Measurements from ENCODE around the gene NEDD4L. TPM values are rescaled to one million over a fixed set of nuclear protein-coding genes. Genes with fewer than 3 reads are reported as not detected.
"Not testable (repeated sequence)": the region's sequence is repeated elsewhere in the genome, so short reads cannot be mapped to it uniquely, and the experiment has no call there.

NEDD4L gene
- total RNA-seq, 1 donor from 2014 or later = 99.5 TPM

DNA sequence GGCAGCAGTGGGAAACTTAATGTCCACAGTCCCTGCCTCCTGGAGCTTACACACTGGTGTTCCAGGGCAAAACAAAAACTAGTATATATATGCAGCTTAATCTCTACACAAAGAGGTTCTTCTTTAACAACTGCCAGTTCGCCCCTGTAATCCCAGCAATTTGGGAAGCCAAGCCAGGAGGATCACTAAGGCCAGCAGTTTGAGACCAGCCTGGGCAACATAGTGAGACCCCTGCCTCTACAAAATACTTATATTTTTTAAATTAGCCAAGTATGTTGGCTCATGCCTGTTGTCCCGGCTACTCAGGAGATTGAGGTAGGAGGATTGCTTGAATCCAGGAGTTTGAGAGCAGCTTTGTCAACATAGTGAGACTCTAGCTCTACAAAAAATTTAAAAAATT, 17.2 kb upstream of the NEDD4L start:
- no peak for DNase-seq (ENCODE audit: low spot score)

DNA sequence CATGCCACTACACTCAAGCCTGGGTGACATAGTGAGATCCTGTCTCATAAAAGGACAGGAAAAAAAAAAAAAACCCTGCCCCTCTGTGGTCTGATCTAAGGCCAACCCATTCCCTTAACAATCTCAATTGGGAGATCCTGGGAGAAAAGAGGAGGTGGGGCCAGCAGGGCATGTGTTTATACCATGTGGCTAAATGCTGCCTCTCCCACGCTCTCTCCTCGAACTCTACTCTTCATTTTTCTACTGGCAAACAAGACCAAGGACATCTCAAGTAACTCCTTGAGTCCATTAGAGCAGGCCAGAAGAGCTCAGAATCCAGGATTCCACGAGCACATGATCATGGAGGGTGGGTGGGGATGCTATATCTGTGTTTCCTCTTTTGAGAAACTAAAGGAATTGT, 16.7 kb upstream of the NEDD4L start:
- DNase-seq (ENCODE audit: low spot score) = no peak

DNA sequence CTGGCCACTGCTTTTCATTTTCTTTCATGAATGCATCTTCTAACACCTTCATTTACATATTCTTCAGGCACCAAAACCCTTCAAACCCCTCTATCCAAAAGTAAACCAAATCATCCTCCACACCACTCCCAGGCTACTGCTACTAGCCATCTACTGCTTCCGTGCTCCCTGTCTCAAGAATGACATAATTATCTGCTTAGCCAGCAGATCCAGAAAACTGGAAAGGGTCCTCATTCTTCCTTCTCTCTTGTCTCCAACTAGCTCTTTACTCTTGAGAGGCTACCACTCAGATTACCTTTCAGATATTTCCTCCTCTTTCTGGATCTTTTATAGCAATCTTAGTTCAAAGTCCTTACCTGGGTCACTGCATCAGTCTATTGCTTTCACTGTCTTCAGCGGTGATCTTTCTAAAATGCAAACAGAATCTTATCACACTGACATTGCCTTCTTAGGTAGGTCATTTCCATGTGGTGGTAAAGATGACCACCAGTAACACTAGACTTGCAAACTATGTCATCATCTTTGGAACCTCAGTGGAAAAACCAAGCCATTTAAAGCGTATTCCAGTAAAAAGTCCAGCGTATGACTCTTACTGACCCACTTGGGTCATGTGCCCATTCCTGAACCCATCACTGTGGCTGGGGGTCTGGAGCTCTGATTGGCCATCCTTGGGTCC, 15.8 kb upstream of the NEDD4L start:
- DNase-seq (ENCODE audit: low spot score) = no peak

DNA sequence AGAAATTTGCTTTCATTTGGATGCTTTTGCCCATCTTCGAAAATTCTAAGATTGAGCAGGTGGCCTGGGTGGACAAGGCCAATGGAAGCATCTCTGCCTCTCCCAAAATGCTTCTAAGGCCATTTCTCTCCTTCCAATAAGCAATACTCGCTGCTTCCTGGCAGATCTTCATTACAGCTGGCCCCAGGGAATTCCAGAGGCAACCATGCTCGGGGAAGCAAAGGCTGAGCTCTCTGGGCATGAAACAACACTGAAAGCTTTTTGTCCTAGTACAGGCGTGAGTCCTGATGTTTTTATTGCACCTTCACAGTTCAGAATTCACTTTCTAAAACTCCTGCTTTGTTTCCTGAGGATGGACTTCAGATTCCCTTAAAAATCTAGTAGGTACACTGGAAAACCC, 11.8 kb upstream of the NEDD4L start:
- no peak for DNase-seq (ENCODE audit: low spot score)

DNA sequence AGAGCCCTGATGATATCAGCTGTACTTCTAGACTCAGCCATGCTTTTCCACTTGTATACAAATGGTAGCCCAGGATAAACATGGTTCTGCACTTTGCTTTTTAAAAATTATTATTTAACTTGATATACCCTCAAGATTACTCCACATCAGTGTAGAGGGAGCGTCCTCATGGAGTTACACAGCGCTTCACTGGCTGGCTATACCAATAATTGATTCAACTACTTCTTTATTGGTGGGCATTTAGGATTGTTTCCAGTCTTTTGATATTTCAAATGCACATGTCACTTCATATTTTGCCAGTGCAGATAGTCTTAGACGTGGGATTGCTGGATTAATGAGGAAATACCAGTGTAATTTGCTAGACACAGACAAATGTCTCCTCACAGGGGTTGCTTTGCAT, 10.8 kb upstream of the NEDD4L start:
- DNase-seq (ENCODE audit: low spot score) = no peak

DNA sequence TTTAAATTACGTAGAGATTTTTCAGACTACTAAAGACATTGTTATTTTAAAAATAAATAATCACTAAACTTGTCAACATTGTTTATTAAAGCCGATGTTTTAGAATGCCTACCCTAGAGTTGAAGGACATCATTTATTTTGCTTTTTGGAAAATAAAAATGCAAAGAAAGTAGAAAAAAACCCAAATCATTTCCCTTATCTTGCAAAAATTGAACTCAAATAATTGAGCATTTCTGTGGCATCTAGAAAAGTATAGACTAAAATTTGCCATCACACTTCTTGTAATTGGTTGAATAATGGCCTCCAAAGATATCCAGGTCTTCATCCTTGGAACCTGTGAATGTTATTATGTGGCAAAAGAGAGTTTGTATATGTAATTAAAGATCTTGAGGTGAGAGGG, 9.7 kb upstream of the NEDD4L start:
- DNase-seq (ENCODE audit: low spot score) = no peak

DNA sequence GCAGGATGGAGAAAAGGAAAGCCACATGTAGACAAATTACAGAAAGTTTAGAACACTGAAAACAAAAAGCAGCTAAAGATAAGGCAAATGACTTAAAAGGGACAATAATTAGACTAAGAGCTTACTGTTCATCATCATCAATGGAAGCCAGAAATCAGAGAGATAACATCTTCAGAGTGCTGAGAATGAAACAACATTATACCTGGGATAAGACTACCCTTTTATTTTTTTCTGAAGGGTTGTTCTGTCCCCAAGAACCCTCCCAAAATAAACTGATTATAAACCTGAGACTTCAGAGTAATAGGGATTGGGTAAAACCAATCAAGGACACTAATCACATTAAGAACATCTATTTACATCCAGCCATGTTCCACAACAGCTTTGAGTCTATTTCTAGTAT, 6.9 kb upstream of the NEDD4L start:
- DNase-seq (ENCODE audit: low spot score) = no peak

DNA sequence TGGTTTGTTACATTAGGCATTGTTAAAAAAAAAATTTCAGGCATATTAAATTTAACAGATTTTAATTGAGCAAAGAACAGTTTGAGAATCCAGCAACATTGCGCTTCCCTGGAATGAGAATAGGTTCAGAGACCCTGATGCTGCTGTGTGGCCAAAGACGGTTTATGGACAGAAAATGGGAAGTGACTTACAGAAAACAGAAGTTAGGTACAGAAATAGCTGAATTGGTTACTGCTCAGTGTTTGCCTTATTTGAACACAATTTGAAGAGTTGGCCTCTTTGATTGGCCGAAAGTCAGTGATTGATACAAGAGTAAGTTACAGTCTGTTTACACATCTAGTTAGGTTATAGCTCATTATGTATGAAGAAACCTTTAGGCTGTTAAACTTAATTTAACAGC, 6.0 kb upstream of the NEDD4L start:
- DNase-seq (ENCODE audit: low spot score) = no peak

DNA sequence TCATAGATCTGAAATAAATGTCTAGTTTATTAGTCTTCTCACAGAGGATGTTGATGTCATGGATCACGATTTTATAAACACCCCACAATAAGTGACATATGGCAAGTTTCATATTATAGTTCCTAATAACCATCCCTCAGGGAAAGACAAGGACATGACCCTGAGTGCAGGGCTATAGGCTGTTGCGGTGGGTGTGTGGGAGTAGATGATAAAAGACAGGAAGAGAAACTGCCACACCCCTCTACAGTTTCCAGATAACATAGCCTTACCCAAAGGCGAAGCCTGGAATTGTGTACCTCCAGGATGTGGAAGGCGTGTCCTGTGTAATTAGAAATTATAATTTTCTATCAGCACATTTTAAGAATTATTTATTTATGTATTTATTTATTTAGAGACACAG, 2.4 kb upstream of the NEDD4L start:
- no peak for DNase-seq (ENCODE audit: low spot score)

DNA sequence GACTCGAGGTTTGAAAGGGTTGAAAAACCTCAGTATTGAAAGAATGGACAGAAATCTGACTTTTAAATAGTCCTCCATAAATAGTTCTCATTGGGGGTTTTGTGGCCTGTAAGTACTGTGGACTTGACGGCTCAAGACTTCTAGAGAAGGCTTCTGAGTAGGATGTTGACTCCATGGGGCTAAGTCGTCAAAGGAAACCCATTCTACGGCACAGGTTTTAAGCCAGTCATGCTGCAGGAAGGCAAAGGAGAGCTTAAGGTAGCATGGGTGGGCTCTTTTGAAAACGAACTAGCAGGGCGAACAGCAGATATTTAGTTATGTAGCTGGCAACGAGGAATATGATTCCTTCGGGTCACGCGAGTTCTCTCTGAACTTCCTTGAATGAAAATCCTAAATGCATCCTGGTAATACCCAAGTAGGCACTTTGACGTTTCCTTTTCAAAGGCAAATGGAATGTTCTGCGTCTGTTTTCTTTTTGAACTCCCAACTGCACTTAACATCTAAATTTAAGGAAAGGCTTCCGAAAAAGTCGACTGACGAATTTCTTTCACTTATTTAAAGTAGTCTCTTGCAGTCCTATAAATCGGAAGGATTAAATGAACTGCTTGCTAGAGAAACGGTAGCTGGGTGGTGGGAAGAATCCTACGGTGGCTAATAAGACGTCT, 1.1 kb upstream of the NEDD4L start:
- DNase-seq (ENCODE audit: low spot score) = no peak

DNA sequence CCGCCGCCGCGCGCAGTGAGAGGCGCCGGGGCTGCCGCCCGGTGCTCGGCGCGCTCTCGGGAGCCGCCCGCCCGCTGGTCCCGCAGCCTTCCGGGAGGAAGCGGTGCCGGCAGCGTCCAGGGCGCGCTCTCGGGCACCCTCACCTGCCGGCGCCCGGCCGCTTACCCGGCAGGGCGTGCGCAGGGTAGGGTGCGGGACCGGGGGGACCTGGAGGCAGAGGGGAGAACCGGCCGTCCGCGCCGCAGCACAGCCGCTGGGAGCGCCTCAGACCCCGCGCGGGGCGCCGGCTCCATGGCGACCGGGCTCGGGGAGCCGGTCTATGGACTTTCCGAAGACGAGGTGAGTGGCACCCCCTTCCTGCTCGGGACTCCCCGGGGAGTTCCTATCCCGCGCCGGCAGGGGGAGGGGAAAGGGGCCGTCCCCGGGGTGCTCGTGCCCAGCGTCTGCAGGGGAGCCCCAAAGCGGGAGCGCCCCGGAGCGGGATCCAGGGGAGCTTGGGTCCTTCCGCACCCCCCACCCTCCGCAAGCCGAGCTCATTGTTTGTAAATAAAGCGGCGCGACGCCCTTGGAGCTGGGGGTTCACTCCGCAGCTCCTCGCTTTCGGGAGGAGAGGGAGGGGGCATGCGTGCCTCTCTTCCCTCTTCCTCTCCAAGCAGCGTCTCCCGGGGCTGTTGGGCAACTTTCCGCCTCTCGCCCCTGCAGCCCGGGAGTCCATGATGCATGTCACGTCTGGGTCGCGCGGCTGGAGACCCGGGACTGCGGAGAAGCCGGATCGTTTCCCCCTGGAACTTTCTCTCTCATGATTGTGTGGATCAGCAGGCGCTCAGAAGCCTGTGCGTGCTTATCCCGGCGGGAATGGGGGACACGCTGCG, 580 bp downstream of the NEDD4L start:
- DNase-seq (ENCODE audit: low spot score) = peak; percentile 19

DNA sequence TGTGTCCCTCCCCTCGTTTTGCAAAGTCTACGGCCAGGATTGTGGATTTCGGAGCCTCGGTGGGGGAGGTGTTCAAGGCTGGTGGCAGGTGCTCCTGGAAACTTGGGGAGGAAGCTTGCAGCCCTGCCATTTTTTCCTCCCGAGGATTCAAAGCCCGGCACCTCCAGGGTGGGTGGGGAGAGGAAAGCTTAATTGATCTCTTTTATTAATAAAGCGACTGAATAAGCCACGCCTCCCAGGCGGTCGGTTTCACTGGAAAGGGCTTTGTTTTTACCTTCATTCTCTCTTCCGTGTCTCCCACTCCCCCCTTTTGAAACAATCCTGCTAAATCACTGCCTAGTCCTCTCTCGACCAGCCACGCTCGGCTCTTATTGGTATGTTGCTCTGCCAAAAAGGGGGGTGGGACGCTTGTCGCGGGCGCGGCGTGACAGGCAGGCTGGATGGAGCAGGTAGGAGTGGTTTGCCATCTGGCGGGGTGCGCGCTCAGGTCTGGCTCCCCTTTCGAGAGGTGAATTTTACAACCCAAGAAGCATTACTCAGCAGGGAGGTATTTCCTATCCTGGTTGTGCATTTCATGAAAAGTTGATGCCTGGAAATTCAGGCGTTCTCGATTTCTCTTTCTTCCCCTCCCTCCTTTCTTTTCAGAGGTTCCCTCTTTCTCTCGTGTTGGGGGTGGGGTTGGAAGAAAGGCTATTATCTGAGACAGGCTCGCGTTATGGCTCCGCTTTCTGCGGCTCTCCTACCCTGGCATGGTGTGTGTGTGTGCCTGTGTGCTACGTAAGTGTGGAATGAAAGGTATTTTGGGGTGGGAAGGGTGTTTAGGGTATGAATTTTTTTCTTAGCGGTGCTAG, 1.4 kb downstream of the NEDD4L start:
- peak; percentile 46 for DNase-seq (ENCODE audit: low spot score)

DNA sequence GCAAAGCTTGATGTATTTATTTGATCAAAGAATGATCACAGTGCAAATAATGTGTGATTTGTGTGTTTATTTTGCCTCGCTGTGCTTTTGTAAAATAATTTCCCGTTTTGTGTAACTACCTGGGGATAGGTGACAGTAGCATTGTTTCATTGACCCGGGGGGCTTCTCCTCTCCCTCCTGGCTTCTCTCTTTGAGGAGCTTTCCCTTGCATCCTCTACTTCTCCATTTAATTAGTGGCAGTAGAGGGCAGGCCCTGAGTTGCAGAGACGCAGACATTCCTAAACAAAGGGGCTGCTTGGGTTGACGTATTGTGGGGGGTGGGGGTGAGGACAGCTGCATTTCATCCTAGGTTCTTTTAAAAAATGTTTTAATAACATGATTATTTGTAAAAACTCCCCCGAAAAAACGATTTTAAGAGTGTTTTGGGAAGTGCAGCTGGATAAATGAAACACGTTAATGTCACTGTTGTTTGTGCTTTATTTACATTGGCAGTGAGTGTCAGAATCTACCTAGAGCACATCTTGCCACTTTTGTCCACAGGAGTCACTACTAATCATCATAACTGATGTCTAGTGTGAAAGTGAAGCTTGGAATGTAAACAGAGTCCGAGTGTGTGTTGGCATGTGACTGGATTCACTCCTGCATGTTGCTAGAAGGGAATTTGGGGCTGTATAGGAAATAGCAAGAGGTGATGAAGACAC, 2.2 kb downstream of the NEDD4L start:
- DNase-seq (ENCODE audit: low spot score) = no peak

DNA sequence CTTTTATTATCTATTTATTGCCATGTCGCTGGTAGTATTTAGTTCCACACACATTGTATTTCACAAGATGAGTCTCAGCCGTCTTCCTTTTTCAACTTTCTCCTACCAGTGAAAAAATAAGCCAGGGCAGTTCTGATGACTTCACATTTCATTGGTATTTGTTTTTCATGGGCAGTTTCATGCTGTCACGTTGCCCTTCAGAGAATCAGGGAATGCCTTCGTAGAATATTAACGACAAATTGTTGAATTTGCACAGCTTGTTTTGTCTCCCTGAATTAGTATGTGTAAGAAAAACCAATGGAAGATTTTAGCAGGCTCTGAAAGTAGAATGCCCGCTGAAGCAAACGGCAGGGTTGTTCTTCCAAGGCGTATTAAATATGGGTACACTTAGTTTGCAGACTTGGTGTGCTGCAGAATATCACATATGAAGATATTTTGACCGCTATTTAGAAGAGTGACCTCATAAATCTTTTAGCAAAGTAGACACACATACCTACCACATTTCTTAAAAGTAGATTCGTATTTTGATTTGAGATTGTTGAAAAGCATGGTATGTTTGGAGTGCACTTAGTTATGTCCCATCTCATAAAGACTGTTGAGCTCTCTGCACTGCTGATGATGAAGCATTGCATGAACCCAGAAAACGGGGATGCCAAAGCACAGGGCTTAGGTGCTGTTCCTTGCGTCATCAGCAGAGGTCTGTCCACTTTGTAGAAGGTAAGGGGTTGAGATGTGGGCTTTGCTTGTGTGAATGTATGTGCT, 2.9 kb downstream of the NEDD4L start:
- DNase-seq (ENCODE audit: low spot score) = no peak

DNA sequence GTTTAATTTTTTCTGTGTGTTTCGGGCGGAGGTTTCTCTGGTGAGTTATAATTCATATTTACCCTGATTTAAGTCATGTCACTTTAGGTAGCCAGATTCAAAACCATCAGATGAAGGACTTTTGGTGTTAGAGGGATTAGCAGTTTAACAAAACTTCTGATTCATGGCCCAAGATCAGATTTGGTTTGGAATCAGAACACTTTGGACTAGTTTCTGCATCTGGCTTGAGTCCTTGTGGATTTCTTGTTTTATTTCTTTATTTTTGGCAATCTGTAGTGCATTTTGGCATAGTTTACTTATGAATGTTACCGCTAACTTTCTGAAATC, 3.5 kb downstream of the NEDD4L start:
- DNase-seq (ENCODE audit: low spot score) = no peak

DNA sequence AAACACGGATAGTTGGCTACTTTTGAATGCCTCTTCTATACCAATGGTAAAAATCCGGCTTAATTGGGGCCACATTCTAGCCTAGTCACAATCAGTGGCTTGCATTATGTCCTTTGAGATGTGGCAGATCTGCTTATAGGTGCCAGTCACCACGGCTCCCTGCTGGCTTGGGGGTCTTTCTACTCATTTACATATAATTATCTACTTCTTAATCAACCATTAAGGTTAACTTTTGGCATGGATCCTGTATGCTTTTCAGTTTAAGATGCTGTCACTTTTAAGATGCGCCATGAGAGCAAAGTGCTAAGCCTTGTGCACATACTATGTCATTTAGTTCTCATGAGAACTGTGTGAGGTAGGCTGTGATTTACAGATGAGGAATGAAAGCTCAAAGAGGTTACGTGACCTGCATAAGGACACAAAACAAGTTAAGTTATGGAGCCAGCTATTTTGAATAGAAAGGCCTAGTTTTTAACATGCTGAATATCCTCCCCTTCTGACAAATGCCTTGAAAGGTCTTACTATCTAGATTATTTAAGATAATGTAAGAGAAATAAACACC, 4.1 kb downstream of the NEDD4L start:
- no peak for DNase-seq (ENCODE audit: low spot score)

DNA sequence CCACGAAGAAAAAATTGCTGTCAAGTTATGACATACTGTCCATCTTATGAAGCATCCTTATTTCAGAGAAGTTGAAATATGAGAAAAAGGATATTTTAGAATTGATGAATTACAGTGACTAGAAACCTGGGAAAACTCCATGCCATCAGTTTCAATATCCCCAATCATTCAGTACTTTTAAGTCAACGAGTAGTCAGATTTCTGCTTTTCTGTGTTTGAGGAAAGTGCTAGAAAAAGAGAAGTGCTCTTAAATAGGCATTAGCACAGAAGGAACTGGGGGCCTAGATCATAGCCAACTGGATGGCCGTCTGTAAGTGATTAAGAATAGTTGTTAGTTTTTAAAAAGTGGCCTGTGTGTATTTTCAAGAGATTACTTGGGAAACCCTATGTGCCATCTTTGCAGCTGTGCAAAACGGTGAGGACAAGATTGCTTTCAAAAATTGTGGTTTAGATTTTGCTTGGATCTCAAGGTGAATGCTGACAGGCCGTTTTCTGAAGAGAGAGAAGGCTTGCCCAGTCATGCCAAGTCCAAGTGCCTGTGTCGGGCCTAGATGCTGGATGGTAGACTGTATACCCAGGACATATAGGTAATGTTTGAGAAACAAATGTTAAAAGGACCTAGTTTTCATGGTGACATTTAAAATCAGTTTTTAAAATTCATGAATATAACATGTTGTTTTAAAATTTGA, 5.1 kb downstream of the NEDD4L start:
- DNase-seq (ENCODE audit: low spot score) = no peak

DNA sequence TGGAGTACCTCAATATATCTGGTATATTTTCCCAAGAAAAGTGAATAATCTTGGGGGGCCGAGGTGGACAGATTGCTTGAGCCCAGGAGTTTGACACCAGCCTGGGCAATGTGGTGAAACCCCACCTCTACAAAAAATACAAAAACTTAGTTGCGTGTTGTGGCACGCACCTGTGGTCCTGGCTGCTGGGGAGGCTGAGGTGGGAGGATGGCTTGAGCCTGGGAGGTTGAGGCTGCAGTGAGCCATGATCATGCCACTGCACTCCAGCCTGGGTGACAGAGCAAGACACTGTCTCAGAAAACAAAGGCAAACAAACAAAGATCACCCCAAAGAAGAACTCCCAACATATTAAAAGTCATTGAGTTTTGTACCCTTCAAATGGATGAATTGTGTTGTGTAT, 6.9 kb downstream of the NEDD4L start:
- not testable (repeated sequence) for DNase-seq (ENCODE audit: low spot score)

DNA sequence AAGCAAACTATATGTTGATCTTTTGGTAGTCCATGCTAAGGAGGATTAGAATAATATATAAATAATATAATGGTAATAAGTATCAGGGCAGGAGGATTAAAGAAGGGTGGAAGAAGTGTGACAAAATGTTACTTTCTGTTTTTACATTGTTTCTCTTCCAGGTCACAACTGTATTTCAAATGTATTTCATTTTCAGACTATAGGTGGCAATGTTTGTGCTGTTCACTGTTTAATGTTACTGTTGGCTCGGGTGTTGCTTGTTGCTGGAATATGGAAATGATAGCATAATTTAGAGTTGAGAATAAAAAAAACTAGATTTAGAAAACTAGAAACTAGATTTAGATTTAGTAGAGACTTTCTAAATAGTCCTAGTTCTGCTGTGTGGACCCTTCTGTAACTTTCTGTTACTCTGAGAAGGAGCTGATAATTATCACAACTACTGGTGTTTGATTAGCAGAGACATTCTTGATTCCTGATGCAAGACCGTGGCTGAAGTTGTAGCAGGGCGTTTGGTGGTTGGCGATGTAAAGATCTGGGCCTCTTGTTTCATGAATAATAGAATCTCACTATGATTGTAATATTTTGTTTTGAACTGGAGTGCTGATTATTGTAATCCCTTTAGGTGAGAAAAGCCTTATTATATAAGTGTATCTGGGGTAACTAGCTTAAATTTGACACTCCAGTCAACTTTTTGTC, 7.9 kb downstream of the NEDD4L start:
- no peak for DNase-seq (ENCODE audit: low spot score)

Data from mucosa of gallbladder (tissue), 1 donor.